HG03575 (cell line): ENCODE data around the gene ERICH6B.

Experiments
- ATAC-seq: cut with Tn5 transposase; IDR thresholded peaks from one replicate; pipeline ENCODE4 v1.9.1; 2021; ENCODE audit not compliant: unreplicated experiment, insufficient number of reproducible peaks, low FRiP score; ENCODE audit errors: extremely low read depth

ERICH6B gene

GRCh38 chr13:45554604-45555109 is 60.9 kb downstream of the ERICH6B start:
- no peak for ATAC-seq

GRCh38 chr13:45548281-45548680 is 67.3 kb downstream of the ERICH6B start:
- ATAC-seq = no peak

GRCh38 chr13:45546410-45546765 is 69.2 kb downstream of the ERICH6B start:
- ATAC-seq = no peak

- ATAC-seq = no peak
These were observed 69.7 kb downstream of the ERICH6B start for GRCh38 chr13:45545686-45546409.

DNA sequence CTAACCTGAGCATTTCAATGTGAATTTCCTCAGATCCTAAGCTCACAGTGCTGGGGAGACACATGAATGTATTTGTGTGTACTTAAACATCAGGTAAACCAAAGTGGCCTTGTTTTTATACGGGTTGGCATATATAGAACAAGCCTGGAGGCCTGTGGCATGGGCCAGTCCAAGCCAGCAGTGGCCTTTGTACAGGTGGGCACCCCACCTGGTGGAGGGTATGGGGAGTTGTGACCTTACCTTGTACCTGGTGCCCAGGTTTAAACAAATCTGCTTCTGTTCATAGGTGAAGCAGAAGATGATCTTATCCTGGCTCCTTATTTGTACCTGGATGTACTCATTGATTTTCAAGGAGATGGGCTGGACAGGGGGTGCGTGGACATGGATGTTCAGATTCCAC is 71.0 kb downstream of the ERICH6B start:
- no peak for ATAC-seq

GRCh38 chr13:45542878-45543277 is 72.7 kb downstream of the ERICH6B start:
- no peak for ATAC-seq

GRCh38 chr13:45542391-45542790 is 73.1 kb downstream of the ERICH6B start:
- no peak for ATAC-seq

- ATAC-seq = no peak
These were observed 73.7 kb downstream of the ERICH6B start for GRCh38 chr13:45541806-45542205.

GRCh38 chr13:45540864-45541263 is 74.7 kb downstream of the ERICH6B start:
- no peak for ATAC-seq

GRCh38 chr13:45540195-45540594 is 75.3 kb downstream of the ERICH6B start:
- no peak for ATAC-seq

DNA sequence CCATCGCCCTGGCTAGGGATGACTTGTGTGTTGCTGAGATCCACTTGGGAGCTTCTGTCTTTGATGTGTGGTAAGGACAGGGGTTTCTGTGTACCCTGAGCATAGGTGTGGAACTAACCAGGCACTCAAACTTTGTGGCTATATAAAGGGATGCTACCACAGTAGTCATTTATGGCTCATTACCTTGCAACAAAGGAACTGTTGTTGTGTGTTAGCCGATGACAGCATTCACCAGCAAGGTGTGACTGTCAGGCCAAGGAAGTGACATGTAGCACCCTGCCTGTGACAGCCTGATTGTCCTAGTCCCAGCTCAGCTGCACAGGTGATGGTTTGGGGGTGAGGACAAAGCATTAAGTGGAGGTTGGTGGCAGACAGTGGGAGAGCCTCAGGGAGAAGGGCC is 77.2 kb downstream of the ERICH6B start:
- ATAC-seq = no peak

GRCh38 chr13:45537516-45537915 is 78.0 kb downstream of the ERICH6B start:
- no peak for ATAC-seq

DNA sequence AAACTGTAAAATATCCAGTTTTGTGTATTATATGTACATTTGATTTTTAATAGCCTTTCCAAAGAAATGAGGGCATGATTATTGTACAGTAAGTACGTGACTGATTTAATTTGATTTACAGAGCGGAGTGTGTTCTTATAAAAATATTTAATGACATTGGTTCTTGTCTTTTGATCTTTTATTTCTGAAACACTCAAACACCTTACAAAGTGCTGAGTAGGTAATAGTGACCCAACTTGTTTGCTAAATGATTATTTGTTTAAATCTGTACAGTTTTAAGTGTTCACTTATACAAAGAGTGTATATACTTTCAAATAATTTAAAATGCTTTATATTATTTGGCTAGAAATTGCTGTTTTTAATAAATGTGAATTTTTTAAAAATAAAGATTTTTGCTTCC is 79.3 kb downstream of the ERICH6B start:
- no peak for ATAC-seq

DNA sequence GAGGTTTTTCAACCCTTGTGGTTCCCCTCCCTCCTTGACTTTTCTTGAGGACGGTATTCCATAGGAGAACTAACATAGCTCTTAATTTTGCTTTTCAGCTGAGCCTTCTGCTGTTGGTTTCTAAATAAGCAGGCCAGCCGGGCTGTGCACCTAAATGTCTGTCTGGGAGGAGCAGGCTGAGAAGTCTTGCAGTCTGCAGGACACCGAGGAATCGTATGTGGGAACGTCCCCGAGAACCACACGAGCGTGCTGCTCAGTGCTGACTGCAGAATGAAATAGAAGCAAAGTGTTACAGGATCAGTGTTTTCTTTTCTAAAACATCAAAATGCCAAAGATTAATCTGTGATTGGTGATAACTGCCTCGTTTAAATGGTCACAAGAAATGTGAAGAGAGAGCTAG is 80.9 kb downstream of the ERICH6B start:
- ATAC-seq = no peak

DNA sequence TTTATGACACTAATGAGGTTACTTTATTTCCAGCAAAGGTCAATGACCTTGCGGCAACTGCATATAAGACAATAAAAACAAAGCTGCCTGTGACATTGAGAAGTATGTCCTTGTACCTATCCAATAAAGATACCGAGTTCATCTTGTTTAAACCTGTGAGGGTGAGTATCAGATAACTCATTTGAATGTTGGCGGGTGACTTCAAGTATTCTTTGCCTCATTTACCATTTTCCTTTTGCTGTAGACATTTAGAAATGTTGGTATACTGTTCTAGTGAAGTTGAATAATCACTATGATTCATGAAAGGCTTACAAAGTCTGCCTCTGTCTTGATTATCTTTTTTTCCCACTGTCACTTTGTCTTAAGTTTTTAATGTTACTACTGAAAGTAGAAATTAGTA is 85.8 kb downstream of the ERICH6B start:
- no peak for ATAC-seq

- ATAC-seq = no peak
These were observed 87.7 kb downstream of the ERICH6B start for GRCh38 chr13:45527699-45528462.

DNA sequence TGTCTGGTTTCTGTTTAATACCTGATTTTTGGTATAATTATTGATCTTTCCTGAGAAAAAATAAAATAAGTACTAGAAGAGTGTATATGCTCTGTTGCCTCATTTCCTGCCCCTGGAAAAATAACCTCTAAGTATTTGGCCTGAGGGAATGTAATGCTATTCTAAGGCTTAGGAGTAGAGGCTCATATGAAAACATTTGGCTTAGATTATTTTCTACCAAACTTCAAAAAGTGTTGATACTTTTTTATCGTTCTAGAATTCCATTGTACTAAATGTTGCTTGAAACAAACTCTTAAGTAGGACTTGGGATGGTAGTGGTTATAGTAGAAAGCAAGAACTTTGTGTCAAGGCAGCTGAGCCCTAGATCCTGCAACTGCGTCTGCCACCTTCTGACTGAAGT is 93.0 kb downstream of the ERICH6B start:
- ATAC-seq = no peak

GRCh38 chr13:45521297-45521696 is 94.2 kb downstream of the ERICH6B start:
- ATAC-seq = no peak

DNA sequence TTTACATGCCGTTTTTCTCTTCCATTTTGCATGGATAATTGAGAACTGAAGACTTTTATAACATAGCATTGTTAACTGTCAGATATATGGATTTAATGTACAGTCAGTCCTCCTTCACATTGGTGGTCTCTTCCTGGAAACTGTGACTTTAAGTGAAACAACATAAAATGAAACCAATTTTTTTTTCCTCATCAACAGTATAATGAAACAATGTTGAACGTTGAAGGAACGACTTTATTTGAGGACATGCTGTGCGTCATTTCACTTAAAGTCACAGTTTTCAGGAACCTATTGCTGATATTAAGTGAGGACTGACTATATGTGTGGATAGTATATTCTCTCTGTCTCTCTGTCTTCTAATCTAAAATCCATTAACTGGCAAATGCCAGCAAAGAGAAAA is 96.0 kb downstream of the ERICH6B start:
- no peak for ATAC-seq

DNA sequence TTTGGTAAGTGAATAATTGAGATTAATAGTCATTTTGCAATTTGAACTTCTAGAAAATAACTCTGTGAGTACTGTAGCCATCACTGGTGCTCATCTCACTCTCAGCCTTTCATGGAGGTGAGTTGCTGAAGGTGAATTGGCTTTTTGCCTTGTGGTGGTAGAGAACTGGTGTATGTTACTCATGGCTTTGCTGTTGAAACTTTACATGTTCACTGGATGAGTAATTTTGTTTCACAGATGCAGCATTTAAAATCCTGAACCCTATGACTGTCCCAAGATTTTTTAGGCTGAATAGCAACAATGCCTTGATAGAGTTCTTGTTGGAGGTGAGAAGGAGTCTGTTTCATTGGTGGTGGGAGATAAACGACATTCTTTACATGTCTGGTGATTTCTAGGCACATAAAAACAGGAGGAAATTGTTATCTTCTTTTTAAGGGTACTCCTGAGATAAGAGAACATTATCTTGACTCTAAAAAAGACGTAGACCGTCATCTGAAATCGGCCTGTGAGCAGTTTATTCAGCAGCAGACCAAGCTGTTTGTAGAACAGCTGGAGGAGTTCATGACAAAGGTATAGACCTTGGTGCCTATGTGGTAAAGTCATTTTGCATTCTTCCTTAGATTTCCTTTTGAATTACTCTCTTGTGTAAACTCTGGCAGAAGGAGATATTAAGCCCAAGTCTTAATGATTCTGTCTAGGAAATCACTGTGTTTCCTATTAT is 96.9 kb downstream of the ERICH6B start:
- ATAC-seq = no peak
